ENCODE measurements around the gene SLC5A4.

GRCh38 chr22:32244547-32244946 lies 10.6 kb downstream of the SLC5A4 start:
- TF ChIP-seq CTCF (conservative IDR thresholded peaks at IDR 0.05) (no peak), EZH2 (IDR thresholded peaks at IDR 0.05; ENCODE audit: low read depth) (no peak)
